PC-3 (cell line): ENCODE results near the gene STAT4.

Experiments used
- EZH2 ChIP-seq: fragments of 300-600 bp; sonication (generic); IDR thresholded peaks from one replicate; pipeline ENCODE4 v1.6.1; 2017; ENCODE audit warnings: antibody characterized with exemption, mild to moderate bottlenecking, low read length; ENCODE audit not compliant: unreplicated experiment
- TF ChIP-seq, protein P1 (sequence below): fragments of 300-600 bp; sonication (generic); conservative IDR thresholded peaks from 2 replicates; pipeline ENCODE4 v1.5.1; 2017; ENCODE audit warnings: antibody characterized with exemption, low read depth, mild to moderate bottlenecking, low read length

DNA sequence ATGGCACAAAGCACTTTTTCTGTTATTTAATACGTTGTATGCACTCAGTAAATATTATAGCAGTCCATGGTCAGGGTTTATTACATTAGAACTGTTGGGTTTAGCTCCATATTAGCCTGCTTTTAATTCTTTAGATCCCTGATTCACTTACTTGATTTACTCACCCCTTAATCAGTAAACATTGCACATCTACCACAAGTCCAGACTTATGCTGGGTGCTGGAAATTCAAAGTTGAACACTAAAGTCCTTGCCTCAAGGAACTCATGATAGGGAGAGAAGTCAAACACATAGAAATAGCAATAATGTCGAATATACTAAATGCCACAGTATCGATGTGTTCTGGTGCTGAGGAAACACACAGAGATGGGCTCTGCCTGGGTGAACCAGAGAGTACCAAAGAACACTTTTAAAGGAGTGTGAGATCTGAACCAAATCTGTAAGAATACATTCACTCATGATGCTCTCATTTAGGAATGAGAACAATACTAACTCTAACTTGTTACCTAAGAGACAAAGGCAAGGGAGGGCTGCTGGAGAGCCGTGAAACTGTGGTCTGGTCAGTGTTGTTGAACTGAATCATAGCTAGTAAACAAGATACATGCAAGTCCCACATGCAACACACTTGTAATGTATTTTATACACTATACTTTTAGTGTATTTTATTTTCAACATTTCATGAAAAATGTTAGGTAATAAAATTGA is 4.9 kb downstream of the STAT4 start:
- TF ChIP-seq EZH2, result no peak
- TF ChIP-seq, protein P1, sequence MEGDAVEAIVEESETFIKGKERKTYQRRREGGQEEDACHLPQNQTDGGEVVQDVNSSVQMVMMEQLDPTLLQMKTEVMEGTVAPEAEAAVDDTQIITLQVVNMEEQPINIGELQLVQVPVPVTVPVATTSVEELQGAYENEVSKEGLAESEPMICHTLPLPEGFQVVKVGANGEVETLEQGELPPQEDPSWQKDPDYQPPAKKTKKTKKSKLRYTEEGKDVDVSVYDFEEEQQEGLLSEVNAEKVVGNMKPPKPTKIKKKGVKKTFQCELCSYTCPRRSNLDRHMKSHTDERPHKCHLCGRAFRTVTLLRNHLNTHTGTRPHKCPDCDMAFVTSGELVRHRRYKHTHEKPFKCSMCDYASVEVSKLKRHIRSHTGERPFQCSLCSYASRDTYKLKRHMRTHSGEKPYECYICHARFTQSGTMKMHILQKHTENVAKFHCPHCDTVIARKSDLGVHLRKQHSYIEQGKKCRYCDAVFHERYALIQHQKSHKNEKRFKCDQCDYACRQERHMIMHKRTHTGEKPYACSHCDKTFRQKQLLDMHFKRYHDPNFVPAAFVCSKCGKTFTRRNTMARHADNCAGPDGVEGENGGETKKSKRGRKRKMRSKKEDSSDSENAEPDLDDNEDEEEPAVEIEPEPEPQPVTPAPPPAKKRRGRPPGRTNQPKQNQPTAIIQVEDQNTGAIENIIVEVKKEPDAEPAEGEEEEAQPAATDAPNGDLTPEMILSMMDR, result no peak
